Measurements from ENCODE around the gene TSPEAR.
"Not testable (repeated sequence)": the region's sequence is repeated elsewhere in the genome, so short reads cannot be mapped to it uniquely, and the experiment has no call there.

Gene TSPEAR

DNA sequence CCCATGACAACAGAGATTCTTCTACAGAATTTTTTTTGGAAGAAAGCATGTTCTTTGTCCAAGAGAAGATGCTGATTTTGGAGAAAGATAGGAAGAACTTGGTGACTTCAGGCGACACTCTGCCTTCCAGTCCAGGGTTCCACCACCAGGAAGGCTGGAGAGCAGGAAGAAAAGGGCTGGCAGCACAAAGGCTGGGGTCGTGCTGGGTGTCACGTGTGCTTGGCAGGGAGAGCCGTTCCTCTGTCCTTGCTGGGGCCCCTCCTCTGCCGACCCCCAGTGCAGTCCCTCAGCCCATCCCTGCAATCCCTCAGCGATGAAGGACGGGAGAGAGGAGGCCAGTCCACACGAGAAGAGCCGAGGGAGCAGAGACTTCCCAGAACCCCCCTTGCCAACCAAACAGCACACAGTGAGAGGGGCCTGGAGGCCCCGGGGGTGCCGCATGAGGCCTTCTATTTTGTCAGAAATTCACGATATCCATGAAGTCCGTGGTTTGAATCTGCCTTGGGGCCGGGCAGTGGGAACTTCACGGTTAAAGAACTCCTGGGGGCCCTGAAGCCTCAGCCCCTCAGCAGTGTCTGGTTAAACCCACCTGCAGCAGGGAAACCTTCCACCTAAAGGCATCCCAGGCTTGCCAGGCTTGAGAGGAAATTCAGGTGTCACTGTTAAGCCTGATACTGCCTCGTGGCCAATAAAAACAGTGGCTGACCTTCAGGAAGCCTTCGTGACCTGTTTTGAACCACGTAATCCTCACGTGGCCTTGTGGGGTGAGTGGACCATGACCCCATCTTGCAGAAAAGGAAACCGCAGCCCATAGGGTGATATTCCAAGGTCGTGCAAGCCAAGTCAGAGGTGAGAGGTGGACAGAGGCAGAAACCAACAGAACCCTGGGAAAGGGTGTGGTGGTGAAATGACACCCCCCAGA, 11.0 kb downstream of the TSPEAR start:
- no peak for DNase-seq

DNA sequence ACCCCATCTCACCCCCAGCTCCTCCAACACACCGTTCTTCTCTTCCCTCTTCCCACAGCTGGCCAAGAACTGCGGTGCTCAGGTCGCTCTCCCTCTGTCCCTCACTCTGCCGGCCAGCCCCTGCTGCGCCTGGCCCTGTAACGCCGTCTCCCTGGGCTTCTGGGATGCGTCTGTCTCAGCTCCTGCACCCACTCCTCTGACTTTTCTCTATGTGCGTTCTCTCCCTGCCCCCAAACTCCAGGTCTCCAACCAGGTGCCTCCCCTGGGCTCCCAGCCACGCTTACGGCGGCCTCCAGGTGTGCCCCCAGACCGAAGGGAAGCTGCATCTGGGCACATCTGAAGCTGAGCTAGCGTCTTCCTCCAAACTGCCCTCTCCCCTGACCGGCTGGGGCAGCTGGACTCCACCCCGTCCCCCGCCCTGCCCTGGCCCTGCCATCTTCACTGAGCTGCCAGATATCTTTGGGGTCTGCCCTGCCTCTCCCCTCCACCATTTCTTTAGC, 11.8 kb downstream of the TSPEAR start:
- no peak for DNase-seq

DNA sequence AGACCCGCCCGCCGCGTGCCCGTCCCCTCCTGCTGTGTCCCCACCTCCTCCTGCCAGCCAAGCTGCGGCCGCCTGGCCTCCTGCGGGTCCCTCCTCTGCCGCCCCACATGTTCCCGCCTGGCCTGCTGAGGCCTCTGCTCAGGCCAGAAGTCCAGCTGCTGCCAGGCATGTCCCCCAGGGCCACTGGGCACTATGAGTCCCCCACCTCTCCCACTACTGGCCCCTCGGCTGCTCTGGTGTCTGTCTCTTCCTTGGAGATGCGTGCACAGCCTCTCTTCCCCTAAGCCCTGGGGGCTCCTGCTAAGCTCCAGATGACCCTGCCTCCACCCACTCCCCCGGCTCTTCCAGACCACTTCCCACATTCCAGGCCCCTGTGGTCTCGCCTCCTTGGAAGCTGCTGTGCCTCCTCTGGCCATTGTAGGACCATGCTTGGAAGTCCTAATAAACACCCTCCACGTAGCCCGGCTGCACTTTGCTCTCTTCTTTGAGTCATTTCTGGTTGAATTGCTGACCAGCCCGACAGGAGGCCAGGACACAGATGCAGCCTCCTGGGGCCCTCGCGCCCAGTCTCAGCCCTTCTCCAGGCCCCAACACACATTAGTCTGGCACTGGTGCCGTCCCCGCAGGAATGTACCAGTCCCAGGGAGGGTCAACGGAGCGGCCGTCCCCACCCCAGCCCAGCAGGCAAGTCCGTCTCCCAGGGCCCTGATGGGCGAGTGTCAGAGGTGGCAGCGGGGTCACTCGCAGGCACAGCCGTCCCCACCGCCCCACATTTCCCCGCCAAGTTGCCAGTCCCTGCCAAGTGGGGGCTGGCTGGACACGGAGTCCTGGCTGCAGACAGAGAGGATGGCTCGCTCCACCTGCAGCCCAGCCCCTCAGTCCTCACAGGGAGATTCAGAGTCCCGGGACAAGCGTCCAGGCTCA, 13.3 kb downstream of the TSPEAR start:
- DNase-seq: no peak

DNA sequence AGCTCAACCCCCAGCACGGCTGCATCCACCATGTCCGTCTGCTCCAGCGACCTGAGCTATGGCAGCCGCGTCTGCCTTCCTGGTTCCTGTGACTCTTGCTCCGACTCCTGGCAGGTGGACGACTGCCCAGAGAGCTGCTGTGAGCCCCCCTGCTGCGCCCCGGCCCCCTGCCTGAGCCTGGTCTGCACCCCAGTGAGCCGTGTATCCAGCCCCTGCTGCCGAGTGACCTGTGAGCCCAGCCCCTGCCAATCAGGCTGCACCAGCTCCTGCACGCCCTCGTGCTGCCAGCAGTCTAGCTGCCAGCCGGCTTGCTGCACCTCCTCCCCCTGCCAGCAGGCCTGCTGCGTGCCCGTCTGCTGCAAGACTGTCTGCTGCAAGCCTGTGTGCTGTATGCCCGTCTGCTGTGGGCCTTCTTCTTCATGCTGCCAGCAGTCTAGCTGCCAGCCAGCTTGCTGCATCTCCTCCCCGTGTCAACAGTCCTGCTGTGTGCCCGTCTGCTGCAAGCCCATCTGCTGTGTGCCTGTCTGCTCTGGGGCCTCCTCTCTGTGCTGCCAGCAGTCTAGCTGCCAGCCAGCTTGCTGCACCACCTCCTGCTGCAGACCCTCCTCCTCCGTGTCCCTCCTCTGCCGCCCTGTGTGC, 14.1 kb downstream of the TSPEAR start, which contains the start of gene KRTAP10-12:
KRTAP10-12 (plus strand) TSS at position 1 of the 639 bp plus-strand sequence; CDS start at position 31, 30 bp downstream.
- DNase-seq: not testable (repeated sequence)

DNA sequence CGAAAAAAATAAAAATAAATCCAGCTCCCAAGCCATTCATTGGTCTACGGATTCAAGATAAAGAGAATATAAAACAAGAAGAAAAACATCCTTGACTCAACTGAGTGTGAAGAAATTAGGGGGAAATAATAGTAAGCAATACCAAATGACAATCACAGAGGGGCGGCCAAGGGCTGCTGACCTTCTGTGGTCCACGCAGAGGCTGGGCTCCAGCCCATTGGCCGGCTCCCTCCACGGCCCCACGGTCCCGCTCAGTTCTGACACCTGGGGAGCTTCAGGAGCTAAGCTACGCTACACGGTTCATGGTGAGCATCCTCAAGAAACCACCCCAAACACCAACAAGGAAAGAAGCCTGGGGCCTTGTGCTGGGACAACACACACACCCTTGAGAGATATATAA, 14.8 kb downstream of the TSPEAR start:
- no peak for DNase-seq

DNA sequence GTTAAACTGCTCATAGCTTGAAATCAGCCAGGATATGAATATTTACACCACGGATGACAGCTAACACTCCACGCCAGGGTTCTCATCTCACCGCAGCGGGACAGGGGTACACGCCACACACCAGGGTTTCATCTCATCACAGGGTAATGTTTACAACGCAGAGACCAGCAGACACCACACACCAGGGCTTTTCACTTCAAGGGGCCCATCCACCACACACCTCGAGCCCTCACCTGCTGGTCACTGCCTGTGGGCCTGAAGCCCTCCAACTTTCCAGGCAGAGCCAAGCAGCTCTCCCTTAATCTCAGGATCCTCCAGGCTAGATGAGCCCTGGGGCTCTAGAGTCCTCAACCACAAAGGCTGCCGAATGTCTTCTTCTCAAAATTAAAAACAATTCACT, 15.7 kb downstream of the TSPEAR start:
- DNase-seq: no peak

DNA sequence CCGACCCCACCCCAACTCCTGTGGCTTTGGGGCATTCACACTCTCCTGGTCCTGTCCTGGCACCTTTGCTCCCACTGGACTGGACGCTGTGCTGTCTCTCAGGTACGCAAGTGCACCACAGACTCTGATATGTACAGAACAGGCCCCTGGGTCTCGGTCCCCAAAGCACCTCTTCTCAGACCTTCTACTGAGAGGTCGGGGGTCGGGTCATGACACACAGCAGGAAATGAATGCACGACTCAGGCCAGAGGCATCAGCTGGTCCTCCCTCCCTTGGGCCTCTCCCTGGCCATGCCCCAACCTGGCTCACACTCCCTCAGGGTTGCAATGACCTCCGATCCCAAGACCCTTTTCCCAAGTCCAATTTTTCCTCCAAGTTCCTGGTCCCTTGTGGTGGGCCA, 16.2 kb downstream of the TSPEAR start:
- no peak for DNase-seq

DNA sequence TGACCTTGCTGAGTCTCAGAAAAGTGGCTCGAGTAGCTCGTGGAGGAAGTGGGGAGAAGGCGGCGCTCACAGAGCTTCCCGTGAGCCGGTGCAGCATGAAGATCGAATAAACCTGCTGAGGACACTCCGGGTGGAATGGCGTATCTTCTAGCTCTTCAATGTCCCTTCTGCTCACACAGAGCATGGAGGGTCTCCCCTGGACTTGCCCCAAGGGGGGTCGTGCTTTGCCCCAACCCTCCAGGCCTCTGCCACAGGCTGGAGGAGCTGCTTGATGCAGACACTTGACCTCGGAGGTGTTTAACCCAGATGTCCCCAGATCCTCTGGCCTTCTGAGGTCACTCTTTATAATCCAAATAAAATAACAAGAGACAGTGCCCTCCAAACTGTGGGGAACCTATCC, 16.6 kb downstream of the TSPEAR start:
- no peak for DNase-seq

DNA sequence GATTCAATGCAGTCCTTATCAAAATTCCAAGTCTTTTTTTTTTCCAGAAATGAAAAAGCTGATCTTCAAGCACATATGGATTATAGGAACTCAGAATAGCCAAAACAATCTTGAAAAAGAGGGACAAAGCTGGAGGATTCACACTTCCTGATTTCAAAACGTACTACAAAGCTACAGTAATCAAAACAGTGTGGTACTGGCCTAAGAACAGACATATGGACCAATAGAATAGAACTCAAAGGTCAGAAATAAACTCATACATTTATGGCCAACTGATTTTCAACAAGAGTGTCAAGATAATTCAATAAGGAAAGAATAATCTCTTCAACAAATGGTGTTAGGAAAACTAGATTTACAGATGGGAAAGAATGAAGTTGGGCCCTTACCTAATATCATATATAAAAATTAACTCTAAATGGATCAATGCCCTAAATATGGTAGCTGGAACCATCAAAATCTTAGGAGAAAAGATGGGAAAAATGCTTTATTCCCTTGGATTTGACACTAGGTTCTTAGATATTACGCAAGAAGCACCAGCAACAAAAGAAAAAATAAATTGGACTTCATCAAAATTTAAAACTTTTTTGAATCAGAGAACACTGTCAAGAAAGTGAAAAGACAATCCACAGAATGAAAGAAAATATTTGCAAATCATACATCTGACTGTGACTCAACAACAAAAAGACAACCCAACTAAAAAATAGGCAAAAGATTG, 18.4 kb downstream of the TSPEAR start:
- DNase-seq: no peak

DNA sequence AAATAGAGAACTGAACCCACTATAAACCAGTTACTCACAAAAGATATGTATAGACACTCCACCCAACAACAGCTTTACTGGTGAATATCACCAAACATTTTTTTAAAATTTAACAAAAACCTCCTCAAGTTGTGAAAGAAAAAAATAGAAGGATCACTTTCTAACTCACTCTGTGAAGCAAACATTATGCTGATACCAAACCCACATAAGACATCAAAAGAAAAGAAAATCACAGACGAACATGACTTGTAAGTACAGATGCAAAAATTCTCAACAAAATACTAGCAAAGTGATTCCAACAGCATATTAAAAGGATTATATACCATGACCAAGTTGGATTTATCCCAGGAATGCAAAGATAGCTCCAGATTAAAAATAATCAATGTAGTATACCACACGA, 19.7 kb downstream of the TSPEAR start:
- no peak for DNase-seq

DNA sequence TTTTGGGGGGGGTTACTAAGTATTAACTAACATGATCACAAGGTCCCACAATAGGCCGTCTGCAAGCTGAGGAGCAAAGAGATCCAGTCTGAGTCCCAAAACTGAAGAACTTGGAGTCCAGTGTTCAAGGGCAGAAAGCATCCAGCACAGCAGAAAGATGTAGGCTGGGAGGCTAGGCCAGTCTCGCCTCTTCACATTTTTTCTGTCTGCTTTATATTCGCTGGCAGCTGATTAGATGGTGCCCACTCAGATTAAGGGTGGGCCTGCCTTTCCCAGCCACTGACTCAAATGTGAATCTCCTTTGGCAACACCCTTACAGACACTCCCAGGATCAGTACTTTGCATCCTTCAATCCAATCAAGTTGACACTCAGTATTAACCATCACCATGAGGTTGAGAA, 21.6 kb downstream of the TSPEAR start:
- DNase-seq: not testable (repeated sequence)

DNA sequence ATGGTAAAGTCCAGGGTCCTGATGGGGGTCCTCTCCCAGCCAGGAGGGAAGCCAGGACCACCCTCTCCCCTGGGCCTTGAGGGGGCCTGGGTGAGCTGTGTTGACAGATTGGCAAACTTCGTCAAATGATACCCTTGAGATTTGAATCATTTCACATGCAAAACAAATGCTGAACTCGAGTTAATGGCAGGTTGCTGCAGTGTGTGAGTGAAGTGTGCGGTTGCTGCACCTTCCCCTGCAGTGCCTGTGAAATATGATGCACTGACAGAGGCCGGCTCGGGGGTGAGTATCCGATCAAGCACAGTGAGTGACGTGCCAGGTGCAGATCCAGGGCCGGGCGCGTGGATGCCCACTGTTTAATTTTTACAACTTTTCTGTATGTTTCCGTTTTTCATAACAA, 23.7 kb downstream of the TSPEAR start:
- DNase-seq: no peak

DNA sequence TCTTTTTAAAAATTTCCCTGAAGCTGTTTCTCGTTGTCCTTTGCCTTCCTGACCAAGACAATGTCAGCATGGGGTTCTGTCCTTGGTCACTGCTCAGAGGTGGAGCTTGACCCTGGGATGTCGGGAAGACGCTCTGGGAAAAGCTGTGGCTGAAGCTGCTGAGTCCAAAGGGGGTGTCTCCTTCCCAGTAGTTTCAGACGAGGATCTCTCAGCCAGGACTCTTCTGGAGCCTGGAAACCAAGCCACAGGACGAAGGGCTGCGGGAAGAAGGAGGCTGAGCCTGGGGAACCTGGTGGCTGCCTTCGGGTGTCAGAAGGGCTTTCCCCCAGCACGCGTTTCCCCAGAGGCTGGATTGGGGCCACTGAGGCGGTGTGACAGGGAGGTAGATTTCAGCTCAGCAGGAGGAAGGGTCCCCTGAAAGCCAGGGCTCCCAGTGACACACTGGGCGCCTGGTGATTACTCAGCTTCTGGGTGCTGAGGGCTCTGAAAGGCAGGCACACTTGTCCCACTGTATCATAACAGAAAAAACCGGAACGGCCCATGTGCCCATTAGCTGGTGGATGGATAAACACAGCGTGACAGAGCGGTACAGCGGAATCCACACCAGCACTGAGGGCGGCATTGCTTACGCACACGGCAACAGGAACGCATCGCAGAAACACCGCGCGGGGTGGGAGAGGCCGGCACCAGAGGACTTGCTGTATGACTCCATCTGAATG, 24.4 kb downstream of the TSPEAR start:
- DNase-seq: no peak

DNA sequence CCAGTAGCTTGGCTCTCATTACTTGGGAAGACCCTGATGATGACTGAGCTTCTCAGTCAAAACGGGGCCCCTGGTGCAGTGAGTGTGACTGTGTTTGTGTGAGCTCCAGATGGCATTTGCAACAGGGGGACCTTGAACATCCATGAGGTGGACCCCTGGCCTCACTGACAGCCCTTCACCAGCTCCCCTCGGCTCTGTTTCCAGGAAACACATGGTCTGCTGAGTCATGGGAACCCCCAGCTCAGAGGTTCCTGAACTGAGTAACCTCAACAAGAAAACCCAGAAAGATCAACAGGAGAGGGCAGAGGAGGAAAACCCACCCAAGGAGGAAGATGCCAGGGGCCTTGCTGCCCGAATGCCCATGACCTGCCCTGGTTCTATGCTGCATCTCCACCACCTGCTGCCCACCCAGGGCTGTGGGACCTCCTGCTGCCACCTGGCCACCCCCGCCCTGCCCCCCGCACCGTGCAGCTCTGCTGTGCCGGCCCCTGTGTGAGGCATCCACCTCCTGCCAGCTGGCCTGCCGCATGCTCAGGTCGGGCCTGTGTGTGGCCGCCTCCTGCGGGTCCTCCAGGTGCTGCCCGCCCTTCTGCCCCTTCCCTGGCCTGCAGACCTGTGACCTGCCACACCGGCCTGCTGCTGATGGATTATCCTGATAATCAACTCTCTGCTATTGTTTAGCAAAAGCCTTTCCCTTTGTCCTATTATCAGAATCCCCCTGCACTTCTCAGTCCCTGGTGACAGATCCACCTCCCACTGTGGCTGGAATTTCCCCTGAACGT, 25.2 kb downstream of the TSPEAR start:
- no peak for DNase-seq

DNA sequence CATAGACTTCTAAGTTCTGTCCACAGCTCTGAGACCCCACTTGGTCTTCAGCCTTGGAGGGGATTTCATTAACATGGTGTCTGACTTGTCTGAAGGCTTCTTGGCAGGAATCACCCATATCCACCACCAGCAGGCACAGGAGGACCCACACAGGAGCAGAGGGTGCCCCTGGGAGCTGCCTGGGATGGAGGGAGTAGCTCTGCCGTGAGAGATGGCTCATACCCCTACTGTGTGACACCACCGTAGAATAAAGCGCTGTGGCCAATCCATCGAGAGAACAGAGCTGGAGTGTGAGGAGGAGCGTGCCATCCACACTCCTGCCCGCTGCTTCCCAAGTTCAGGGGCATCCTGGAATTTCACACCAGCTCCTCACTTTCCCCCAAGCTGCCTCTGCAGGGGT, 26.3 kb downstream of the TSPEAR start:
- DNase-seq: not testable (repeated sequence)

DNA sequence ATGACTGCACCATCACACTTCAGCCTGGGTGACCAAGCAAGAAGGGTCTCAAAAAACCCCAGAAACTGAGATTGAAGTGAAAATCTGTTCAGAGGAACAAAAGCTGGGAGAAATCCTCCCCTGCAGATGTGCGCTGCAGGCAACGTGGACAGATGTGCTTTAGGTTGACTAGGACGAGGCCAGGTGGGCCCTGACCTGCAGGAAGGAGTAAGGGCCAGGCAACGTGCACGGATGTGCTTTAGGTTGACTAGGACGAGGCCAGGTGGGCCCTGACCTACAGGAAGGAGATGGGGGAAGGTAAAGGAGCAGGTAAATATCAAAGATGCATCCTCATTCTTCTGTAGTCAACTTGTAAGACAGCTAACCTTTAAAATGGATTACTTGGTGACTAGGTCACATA, 26.9 kb downstream of the TSPEAR start:
- no peak for DNase-seq

DNA sequence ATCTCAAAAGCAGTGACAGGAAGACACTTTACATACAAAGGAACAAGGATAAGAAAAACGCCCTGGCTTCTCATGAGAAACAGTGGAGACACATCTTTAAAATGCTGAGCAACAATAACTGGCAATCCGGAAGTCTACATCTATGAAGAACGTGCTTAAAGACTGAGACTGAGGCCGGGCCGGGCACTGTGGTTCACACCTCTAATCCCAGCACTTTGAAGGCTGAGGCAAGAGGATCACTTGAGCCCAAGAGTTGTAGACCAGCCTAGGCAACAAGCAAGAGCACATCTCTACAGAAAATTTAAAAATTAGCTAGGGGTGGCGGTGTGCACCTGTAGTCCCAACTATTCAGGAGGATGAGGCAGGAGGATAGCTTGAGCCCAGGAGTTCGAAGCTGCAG, 27.3 kb downstream of the TSPEAR start:
- no peak for DNase-seq

DNA sequence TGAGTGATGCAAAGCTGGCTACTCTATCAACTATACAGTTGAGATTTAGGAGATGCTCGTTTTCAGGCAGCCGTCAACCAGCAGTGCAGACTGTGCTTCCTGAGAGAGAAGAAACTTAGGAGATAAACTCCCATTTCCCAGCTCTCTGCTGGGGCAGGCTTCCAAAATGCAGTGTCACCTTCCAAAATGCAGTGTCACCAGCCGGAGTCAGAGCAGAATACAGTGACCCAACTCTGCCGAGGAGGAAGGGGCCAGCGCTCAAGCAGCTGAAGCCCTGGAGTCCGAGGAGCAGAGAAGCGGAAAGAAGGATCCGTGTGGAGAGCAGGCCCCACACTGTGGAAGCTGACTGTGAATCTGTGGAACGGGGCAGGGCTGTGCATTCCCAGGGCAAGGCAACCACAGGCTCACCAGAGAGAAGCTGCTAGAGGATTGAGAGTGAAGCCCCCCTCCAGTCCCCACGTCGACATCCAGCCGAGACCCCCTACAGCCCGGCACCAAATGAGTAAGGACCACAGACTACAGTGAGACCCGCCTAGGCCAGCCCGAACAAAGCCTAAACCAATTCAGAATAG, 28.7 kb downstream of the TSPEAR start:
- DNase-seq: no peak

DNA sequence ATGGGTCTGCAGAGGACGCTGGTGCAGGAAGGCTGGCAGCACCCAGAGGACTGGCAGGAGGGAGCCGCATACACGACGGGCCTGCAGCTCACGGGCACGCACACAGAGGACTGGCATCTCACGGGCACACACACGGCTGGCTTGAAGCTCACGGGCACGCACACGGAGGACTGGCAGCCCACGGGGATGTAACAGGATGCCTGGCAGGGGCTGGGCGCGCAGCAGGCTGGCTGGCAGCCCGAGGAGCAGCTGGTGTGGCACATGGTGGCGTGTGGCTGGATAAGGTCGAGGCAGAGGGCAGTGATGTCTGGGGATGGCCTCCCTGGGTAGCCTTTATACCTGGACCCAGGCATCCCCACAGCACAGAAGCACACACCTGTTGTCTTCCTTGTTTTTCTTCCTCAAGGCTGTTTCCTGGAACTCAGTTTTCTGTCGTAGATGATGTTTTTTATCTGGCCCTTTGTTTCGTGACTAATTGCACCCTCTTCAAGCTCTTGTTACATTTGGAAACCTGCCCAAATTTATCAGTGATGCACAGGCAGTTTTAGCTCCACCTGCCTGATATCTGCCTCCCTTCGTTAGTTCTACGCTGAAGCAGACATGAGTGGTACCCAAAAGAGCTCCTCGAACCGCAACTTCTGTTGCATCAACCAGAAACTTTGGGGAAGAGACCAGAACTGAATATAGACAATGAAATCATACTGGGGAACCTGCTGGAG, 29.4 kb downstream of the TSPEAR start, which contains the start of gene KRTAP12-1:
KRTAP12-1 (minus strand) TSS at position 303 of the 719 bp plus-strand sequence; CDS start at position 263, 40 bp downstream.
- DNase-seq: no peak

DNA sequence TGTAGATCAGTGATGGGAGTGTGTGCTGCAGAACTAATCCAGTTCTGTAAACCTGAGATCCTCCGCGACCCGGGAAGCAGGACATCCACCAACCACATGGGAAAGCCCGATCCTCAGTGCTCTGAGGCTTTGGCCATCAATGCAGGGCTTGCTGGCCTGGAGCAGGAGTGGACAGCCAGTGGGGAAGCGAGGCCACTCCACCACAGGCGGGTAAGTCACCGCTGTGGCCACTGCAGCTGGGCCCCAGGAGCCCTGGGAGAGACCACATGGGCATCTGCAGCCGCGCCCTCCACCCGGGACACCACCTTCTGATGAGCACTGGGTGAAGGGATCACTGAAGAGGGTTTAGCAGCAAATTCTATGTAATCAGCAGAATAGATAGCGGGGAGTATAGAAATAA, 30.2 kb downstream of the TSPEAR start:
- no peak for DNase-seq

Measured in suppressor macrophage treated with lipopolysaccharide for 4 hours (primary cell).